BJ (cell line): ENCODE measurements around the gene AKTIP. TPM values are rescaled to one million over a fixed set of nuclear protein-coding genes. Genes with fewer than 3 reads are reported as not detected.
"Not testable (repeated sequence)": the region's sequence is repeated elsewhere in the genome, so short reads cannot be mapped to it uniquely, and the experiment has no call there.

ENCODE experiments used
- CTCF ChIA-PET: fragments of 350-600 bp; formaldehyde crosslinking; extraction: SDS; loops from one replicate; lab custom pipeline; 2021; ENCODE audit warnings: antibody characterized with exemption, inconsistent platforms; lab: Yijun Ruan, JAX
- POLR2A ChIA-PET: fragments of 300-600 bp; sonication (Branson Sonifier 250); formaldehyde crosslinking; extraction: SDS; loops from one replicate; lab custom pipeline; 2021; ENCODE audit warnings: antibody characterized with exemption; lab: Charles Lee
- DNase-seq: peaks from one replicate; pipeline ENCODE4 v3.0.0-alpha.2; 2011; ENCODE audit warnings: low read depth
- H3K27me3 ChIP-seq: 2 replicates; pipeline ENCODE4 v1.6.0; 2011; ENCODE audit warnings: low read length; ENCODE audit not compliant: control insufficient read depth, insufficient read depth
- H3K36me3 ChIP-seq: 2 replicates; pipeline ENCODE4 v1.5.1; 2011; ENCODE audit warnings: low read length; ENCODE audit not compliant: control insufficient read depth, insufficient read depth
- H3K4me3 ChIP-seq: 2 replicates; pipeline ENCODE4 v1.5.1; 2011; ENCODE audit warnings: low read depth, mild to moderate bottlenecking, control low read depth, low read length
- CTCF ChIP-seq: IDR thresholded peaks from 2 replicates; pipeline ENCODE4 v1.5.1; 2011; ENCODE audit warnings: low read depth, mild to moderate bottlenecking, control low read depth, inconsistent platforms, low read length, moderate library complexity; ENCODE audit not compliant: insufficient read depth
- polyA plus RNA-seq: library from polyadenylated mRNA; depleted of rRNA; stranded (reverse); fragments of >200 nt; gene quantifications from 2 replicates; pipeline ENCODE4 v1.2.3, GENCODE V29; 2011

AKTIP gene
- polyA plus RNA-seq, 1 experiment: 26.0 TPM

GRCh38 chr16:53515259-53515658, 12.2 kb upstream of the AKTIP start:
- no peak overlapping the region for H3K4me3 ChIP-seq
- H3K36me3 ChIP-seq: no peaks in the 10 kb centered on the region
- CTCF ChIA-PET: no interaction called here
- no peak for TF ChIP-seq CTCF
- H3K27me3 ChIP-seq: no peaks in the 10 kb centered on the region
- DNase-seq: no peak
- POLR2A ChIA-PET: no interaction called here

- CTCF ChIA-PET, H3K4me3 ChIP-seq, H3K36me3 ChIP-seq, H3K27me3 ChIP-seq, POLR2A ChIA-PET, DNase-seq: not testable (repeated sequence)
Measured at GRCh38 chr16:53512795-53513194, 9.8 kb upstream of the AKTIP start.

- Histone ChIP-seq H3K36me3 (no peaks in the 10 kb centered on the region), H3K27me3 (no peaks in the 10 kb centered on the region), H3K4me3 (no peak overlapping the region)
- CTCF ChIA-PET: no interaction called here
- POLR2A ChIA-PET: no interaction called here
- no peak for TF ChIP-seq CTCF
- no peak for DNase-seq
Measured at GRCh38 chr16:53511403-53512280, 8.6 kb upstream of the AKTIP start.

GRCh38 chr16:53511084-53511402, 8.0 kb upstream of the AKTIP start:
- H3K36me3 ChIP-seq: no peaks in the 10 kb centered on the region
- H3K4me3 ChIP-seq: no peak overlapping the region
- ChIA-PET CTCF (no interaction called here), POLR2A (no interaction called here)
- no peaks in the 10 kb centered on the region for H3K27me3 ChIP-seq
- DNase-seq: no peak
- no peak for TF ChIP-seq CTCF

GRCh38 chr16:53510704-53511070, 7.7 kb upstream of the AKTIP start:
- POLR2A ChIA-PET: no interaction called here
- Histone ChIP-seq H3K27me3 (no peaks in the 10 kb centered on the region), H3K4me3 (no peak overlapping the region), H3K36me3 (no peaks in the 10 kb centered on the region)
- CTCF ChIA-PET: interaction anchor here (0.6 to 1.2 kb wide), 3 partner anchors 9 to 200 kb away, joined by 4 to 20 read pairs (median 4); no protein-coding TSS in a partner anchor
- TF ChIP-seq CTCF: no peak
- no peak for DNase-seq
